ENCODE data around the gene MAGOHB. TPM values are rescaled to one million over a fixed set of nuclear protein-coding genes. Genes with fewer than 3 reads are reported as not detected.

MAGOHB gene
- total and polyA plus RNA-seq, 10 of the 15 experiments (the other 5 are each of a cell fraction or from before 2014, with no cell fraction given) = 30.6 to 217 (median 55.2) TPM

- 83% methylated on average over 10 of the region's 11 CpGs for WGBS (ENCODE audit: insufficient coverage, insufficient replicate concordance, low lambda C conversion rate, missing lambda C conversion rate)
- Histone ChIP-seq H3K4me1 (ENCODE audit: control insufficient read depth, insufficient read depth, low read length) (no peaks in the 10 kb centered on the region), H3K36me3 (ENCODE audit: control insufficient read depth in 2 of 2, insufficient read depth in 2 of 2, low read length in 1 of 2) (no peaks in the 10 kb centered on the region), H3K9ac (ENCODE audit: control insufficient read depth, insufficient read depth, low read length) (no peak overlapping the region), H3K4me2 (ENCODE audit: control insufficient read depth, insufficient read depth) (no peak overlapping the region), H3K79me2 (ENCODE audit: control insufficient read depth, insufficient read depth, low read length) (no peaks in the 10 kb centered on the region), H2AFZ (ENCODE audit: control insufficient read depth, low read depth, low read length) (no peak overlapping the region), H3K4me3 (no peak overlapping the region), H3K27ac (ENCODE audit: control insufficient read depth, insufficient read depth) (no peak overlapping the region), H3K27me3 (replicated peaks in 1 of 2; ENCODE audit: control insufficient read depth in 2 of 2, insufficient read depth in 2 of 2, low read length in 1 of 2) (no peaks in the 10 kb centered on the region), H3K9me3 (replicated peaks; ENCODE audit: control insufficient read depth, insufficient read depth, low read length) (no peaks in the 10 kb centered on the region), H4K20me1 (ENCODE audit: control insufficient read depth, insufficient read depth) (no peaks in the 10 kb centered on the region)
- intact Hi-C loops (cut with micrococcal nuclease; ENCODE audit: unreplicated experiment) (no loop called here), in situ Hi-C loops (cut with MboI) (no loop called here)
- ChIA-PET RAD21 (ENCODE audit: unreplicated experiment) (no interaction called here), POLR2A (no interaction called here), SMC1A (ENCODE audit: uncharacterized antibody, unreplicated experiment) (no interaction called here), CTCF (no interaction called here)
- no peak for DNase-seq (ENCODE audit: low read depth, low spot score)
- no peak for TF ChIP-seq EP300 (IDR thresholded peaks at IDR 0.05; ENCODE audit: borderline replicate concordance in 1 of 2, control insufficient read depth in 1 of 2, low read depth in 2 of 2, low read length in 2 of 2)
- TF ChIP-seq DPF2 (IDR thresholded peaks at IDR 0.05) = no peak
- TF ChIP-seq ZNF592 (IDR thresholded peaks at IDR 0.05) = no peak
- no peak for TF ChIP-seq CHD2 (IDR thresholded peaks at IDR 0.05; ENCODE audit: borderline replicate concordance, low read depth, low read length)
- no peak for FAIRE-seq
- no TSS peak for BruUV-seq (replicated peaks)
- ATAC-seq = no peak
Measured at GRCh38 chr12:10571141-10571540, 42.3 kb downstream of the MAGOHB start.

Data from GM12878 (cell line).